DND-41 (cell line): Measurements from ENCODE around the gene LMAN2.

ENCODE experiments used
- ATAC-seq: fragments of 200-7000 bp; cut with Tn5 transposase; 3 replicates; pipeline ENCODE4 v1.9.1; 2021; ENCODE audit warnings: low read depth; ENCODE audit not compliant: insufficient read depth
- DNase-seq: peaks from one replicate; pipeline ENCODE4 v3.0.0-alpha.2; 2020
- H2AFZ ChIP-seq: 2 replicates; pipeline ENCODE4 v1.6.0; 2012; ENCODE audit warnings: low read depth, low read length
- H3K27ac ChIP-seq: 2 replicates; pipeline ENCODE4 v1.5.1; 2012; ENCODE audit warnings: low read length, inconsistent platforms
- H3K27me3 ChIP-seq: fragments of 200-600 bp; sonication (generic); 2 replicates; pipeline ENCODE4 v1.6.0; 2012; ENCODE audit warnings: low read length, mild to moderate bottlenecking, inconsistent platforms; ENCODE audit not compliant: insufficient read depth, poor library complexity
- H3K36me3 ChIP-seq: 2 replicates; pipeline ENCODE4 v1.5.1; 2012; ENCODE audit warnings: low read length, inconsistent platforms; ENCODE audit not compliant: insufficient read depth
- H3K4me1 ChIP-seq: 2 replicates; pipeline ENCODE4 v1.5.1; 2012; ENCODE audit warnings: mild to moderate bottlenecking, low read length; ENCODE audit not compliant: insufficient read depth
- H3K4me2 ChIP-seq: 2 replicates; pipeline ENCODE4 v1.6.0; 2012; ENCODE audit warnings: mild to moderate bottlenecking, moderate library complexity, low read length, inconsistent platforms; ENCODE audit not compliant: insufficient read depth
- H3K4me3 ChIP-seq, 2 experiments: fragments of 200-600 bp in 1 of 2; shearing (Covaris generic) in 1 of 2; 2 replicates each; pipeline ENCODE4 v1.5.1; 2012 to 2016; ENCODE audit warnings: inconsistent platforms in 2 of 2, low read length in 2 of 2, mild to moderate bottlenecking in 2 of 2, low read depth in 1 of 2, moderate library complexity in 1 of 2
- H3K79me2 ChIP-seq: 2 replicates; pipeline ENCODE4 v1.6.0; 2012; ENCODE audit warnings: low read length, inconsistent platforms; ENCODE audit not compliant: insufficient read depth
- H3K9ac ChIP-seq: 2 replicates; pipeline ENCODE4 v1.6.0; 2012; ENCODE audit warnings: low read depth, mild to moderate bottlenecking, inconsistent platforms, low read length, moderate library complexity
- H3K9me3 ChIP-seq: 2 replicates; pipeline ENCODE4 v1.5.1; 2012; ENCODE audit warnings: low read length, moderate library complexity, mild to moderate bottlenecking, inconsistent platforms; ENCODE audit not compliant: insufficient read depth, severe bottlenecking
- H4K20me1 ChIP-seq: 2 replicates; pipeline ENCODE4 v1.6.0; 2012; ENCODE audit warnings: low read length; ENCODE audit not compliant: insufficient read depth
- CTCF ChIP-seq: IDR thresholded peaks from 2 replicates; pipeline ENCODE4 v1.5.1; 2012; ENCODE audit warnings: borderline replicate concordance, low read length, moderate library complexity, mild to moderate bottlenecking; ENCODE audit not compliant: poor library complexity, severe bottlenecking; ENCODE audit errors: extremely low read depth
- EZH2 ChIP-seq: IDR thresholded peaks from 3 replicates; pipeline ENCODE4 v1.6.1; 2012; ENCODE audit warnings: borderline replicate concordance, low read depth, mild to moderate bottlenecking, moderate library complexity, low read length, inconsistent platforms; ENCODE audit not compliant: severe bottlenecking

LMAN2 gene

GRCh38 chr5:177333420-177334154 lies 17.9 kb downstream of the LMAN2 start:
- ATAC-seq: no peak
- Histone ChIP-seq H3K27me3 (no peaks in the 10 kb centered on the region), H3K4me3 (no peak overlapping the region), H3K4me2 (no peak overlapping the region), H3K36me3 (peaks cover 85% of the 10 kb centered on the region), H2AFZ (no peak overlapping the region), H3K9me3 (no peaks in the 10 kb centered on the region), H3K9ac (no peak overlapping the region), H3K27ac (no peak overlapping the region), H3K79me2 (no peaks in the 10 kb centered on the region; the same call in 1 of the 2 replicates), H3K4me1 (no peaks in the 10 kb centered on the region), H4K20me1 (peaks cover 33% of the 10 kb centered on the region; the same call in 1 of the 2 replicates)
- TF ChIP-seq CTCF (no peak), EZH2 (no peak)
- no peak for DNase-seq

- no peak overlapping the region for H3K9ac ChIP-seq
- peaks cover 78% of the 10 kb centered on the region for H3K36me3 ChIP-seq
- ATAC-seq: no peak
These were observed 18.6 kb downstream of the LMAN2 start for GRCh38 chr5:177332896-177333260.

GRCh38 chr5:177332031-177332895 lies 19.2 kb downstream of the LMAN2 start:
- Histone ChIP-seq H3K9ac (no peak overlapping the region), H3K36me3 (peaks cover 72% of the 10 kb centered on the region), H3K27me3 (no peaks in the 10 kb centered on the region), H3K4me2 (no peak overlapping the region), H3K4me1 (no peaks in the 10 kb centered on the region), H3K4me3 (no peak overlapping the region), H3K79me2 (no peaks in the 10 kb centered on the region), H3K9me3 (no peaks in the 10 kb centered on the region), H4K20me1 (peaks cover 23% of the 10 kb centered on the region; the same call in 1 of the 2 replicates), H2AFZ (no peak overlapping the region), H3K27ac (no peak overlapping the region)
- ATAC-seq (no peak), DNase-seq (no peak)
- TF ChIP-seq CTCF (no peak), EZH2 (no peak)

More at GRCh38 chr5:177332896-177333260, 18.6 kb downstream of the LMAN2 start:
- no peak overlapping the region for H3K27ac ChIP-seq
- peaks cover 25% of the 10 kb centered on the region; the same call in 1 of the 2 replicates for H4K20me1 ChIP-seq
- DNase-seq: no peak
- no peak overlapping the region for H3K4me2 ChIP-seq
- H3K9me3 ChIP-seq: no peaks in the 10 kb centered on the region
- no peaks in the 10 kb centered on the region for H3K4me1 ChIP-seq
- no peak overlapping the region for H2AFZ ChIP-seq
- H3K27me3 ChIP-seq: no peaks in the 10 kb centered on the region
- H3K79me2 ChIP-seq: no peaks in the 10 kb centered on the region
- no peak overlapping the region for H3K4me3 ChIP-seq
- TF ChIP-seq EZH2 (no peak), CTCF (no peak)
